ENCODE results near the gene PRR5. TPM values are rescaled to one million over a fixed set of nuclear protein-coding genes. Genes with fewer than 3 reads are reported as not detected.

The PRR5 gene
- polyA plus RNA-seq, 4 donors = 37.0 to 80.5 (median 61.8) TPM

- H3K9me3 ChIP-seq (ENCODE audit: control insufficient read depth in 2 of 2, insufficient read depth in 1 of 2, low read depth in 1 of 2, low read length in 1 of 2) = no peaks in the 10 kb centered on the region
- H3K4me1 ChIP-seq (ENCODE audit: control insufficient read depth in 3 of 3, insufficient read depth in 2 of 3, low read depth in 1 of 3, low read length in 2 of 3) = peaks cover 0 to 45% (median 6%) of the 10 kb centered on the region in 3 donors
- H3K27ac ChIP-seq (ENCODE audit: low read depth in 1 of 3, low read length in 2 of 3) = no peak overlapping the region
- FAIRE-seq (no peak), DNase-seq (peak; percentile 77 to 78)
- H3K27me3 ChIP-seq (ENCODE audit: control insufficient read depth in 3 of 3, insufficient read depth in 3 of 3, low read length in 3 of 3) = peaks cover 0 to 2% (median 1%) of the 10 kb centered on the region in 3 donors
- WGBS, 3 donors = 36 to 53% (median 47%) methylated on average over 11 of the region's 11 CpGs
- H3K36me3 ChIP-seq (ENCODE audit: control insufficient read depth in 3 of 3, insufficient read depth in 2 of 3, low read depth in 1 of 3, low read length in 3 of 3) = no peaks in the 10 kb centered on the region
- no peak overlapping the region for H3K4me3 ChIP-seq (ENCODE audit: low read depth in 1 of 3, low read length in 3 of 3)
These were observed 56.5 kb downstream of the PRR5 start for GRCh38 chr22:44758344-44758973.

- DNase-seq (no peak), FAIRE-seq (no peak)
- WGBS, 3 donors = 63 to 74% (median 70%) methylated on average over 6 of the region's 6 CpGs
- Histone ChIP-seq H3K4me3 (ENCODE audit: low read depth in 1 of 3, low read length in 3 of 3) (no peak overlapping the region), H3K27ac (ENCODE audit: low read depth in 1 of 3, low read length in 2 of 3) (no peak overlapping the region), H3K4me1 (ENCODE audit: control insufficient read depth in 3 of 3, insufficient read depth in 2 of 3, low read depth in 1 of 3, low read length in 2 of 3) (peaks cover 0 to 39% (median 6%) of the 10 kb centered on the region in 3 donors), H3K36me3 (ENCODE audit: control insufficient read depth in 3 of 3, insufficient read depth in 2 of 3, low read depth in 1 of 3, low read length in 3 of 3) (no peaks in the 10 kb centered on the region), H3K27me3 (ENCODE audit: control insufficient read depth in 3 of 3, insufficient read depth in 3 of 3, low read length in 3 of 3) (no peaks in the 10 kb centered on the region), H3K9me3 (ENCODE audit: control insufficient read depth in 2 of 2, insufficient read depth in 1 of 2, low read depth in 1 of 2, low read length in 1 of 2) (no peaks in the 10 kb centered on the region)
These were observed 57.0 kb downstream of the PRR5 start for GRCh38 chr22:44759001-44759400.

GRCh38 chr22:44759430-44760310 is 57.7 kb downstream of the PRR5 start:
- Histone ChIP-seq H3K27me3 (ENCODE audit: control insufficient read depth in 3 of 3, insufficient read depth in 3 of 3, low read length in 3 of 3) (no peaks in the 10 kb centered on the region), H3K36me3 (ENCODE audit: control insufficient read depth in 3 of 3, insufficient read depth in 2 of 3, low read depth in 1 of 3, low read length in 3 of 3) (peaks cover 0 to 3% (median 0%) of the 10 kb centered on the region in 3 donors), H3K27ac (ENCODE audit: low read depth in 1 of 3, low read length in 2 of 3) (no peak overlapping the region), H3K4me3 (ENCODE audit: low read depth in 1 of 3, low read length in 3 of 3) (no peak overlapping the region), H3K9me3 (ENCODE audit: control insufficient read depth in 2 of 2, insufficient read depth in 1 of 2, low read depth in 1 of 2, low read length in 1 of 2) (no peaks in the 10 kb centered on the region), H3K4me1 (ENCODE audit: control insufficient read depth in 3 of 3, insufficient read depth in 2 of 3, low read depth in 1 of 3, low read length in 2 of 3) (peaks cover 0 to 37% (median 6%) of the 10 kb centered on the region in 3 donors)
- no peak for FAIRE-seq
- DNase-seq = peak; percentile 19 to 47
- WGBS, 3 donors = 56 to 81% (median 75%) methylated on average over 18 of the region's 18 CpGs

- DNase-seq (no peak), FAIRE-seq (no peak)
- WGBS, 3 donors = 68 to 71% (median 69%) methylated on average over 5 of the region's 5 CpGs
- H3K27me3 ChIP-seq (ENCODE audit: control insufficient read depth in 3 of 3, insufficient read depth in 3 of 3, low read length in 3 of 3) = no peaks in the 10 kb centered on the region
- peaks cover 0 to 3% (median 0%) of the 10 kb centered on the region in 3 donors for H3K36me3 ChIP-seq (ENCODE audit: control insufficient read depth in 3 of 3, insufficient read depth in 2 of 3, low read depth in 1 of 3, low read length in 3 of 3)
- H3K9me3 ChIP-seq (ENCODE audit: control insufficient read depth in 2 of 2, insufficient read depth in 1 of 2, low read depth in 1 of 2, low read length in 1 of 2) = no peaks in the 10 kb centered on the region
- no peak overlapping the region for H3K27ac ChIP-seq (ENCODE audit: low read depth in 1 of 3, low read length in 2 of 3)
- H3K4me3 ChIP-seq (ENCODE audit: low read depth in 1 of 3, low read length in 3 of 3) = no peak overlapping the region
- H3K4me1 ChIP-seq (ENCODE audit: control insufficient read depth in 3 of 3, insufficient read depth in 2 of 3, low read depth in 1 of 3, low read length in 2 of 3) = peaks cover 0 to 28% (median 6%) of the 10 kb centered on the region in 3 donors
These were observed 58.5 kb downstream of the PRR5 start for GRCh38 chr22:44760476-44760875.

GRCh38 chr22:44761025-44761424 is 59.0 kb downstream of the PRR5 start:
- Histone ChIP-seq H3K27ac (ENCODE audit: low read depth in 1 of 3, low read length in 2 of 3) (no peak overlapping the region), H3K9me3 (ENCODE audit: control insufficient read depth in 2 of 2, insufficient read depth in 1 of 2, low read depth in 1 of 2, low read length in 1 of 2) (no peaks in the 10 kb centered on the region), H3K4me1 (ENCODE audit: control insufficient read depth in 3 of 3, insufficient read depth in 2 of 3, low read depth in 1 of 3, low read length in 2 of 3) (peaks cover 0 to 24% (median 6%) of the 10 kb centered on the region in 3 donors), H3K27me3 (ENCODE audit: control insufficient read depth in 3 of 3, insufficient read depth in 3 of 3, low read length in 3 of 3) (no peaks in the 10 kb centered on the region), H3K4me3 (ENCODE audit: low read depth in 1 of 3, low read length in 3 of 3) (no peak overlapping the region), H3K36me3 (ENCODE audit: control insufficient read depth in 3 of 3, insufficient read depth in 2 of 3, low read depth in 1 of 3, low read length in 3 of 3) (peaks cover 0 to 3% (median 0%) of the 10 kb centered on the region in 3 donors)
- WGBS, 3 donors = 81 to 84% (median 84%) methylated on average over 10 of the region's 10 CpGs
- no peak for DNase-seq
- FAIRE-seq = no peak

- DNase-seq (no peak), FAIRE-seq (no peak)
- 91 to 96% (median 91%) methylated on average over 17 of the region's 17 CpGs for WGBS, 3 donors
- Histone ChIP-seq H3K27ac (ENCODE audit: low read depth in 1 of 3, low read length in 2 of 3) (no peak overlapping the region), H3K9me3 (ENCODE audit: control insufficient read depth in 2 of 2, insufficient read depth in 1 of 2, low read depth in 1 of 2, low read length in 1 of 2) (no peaks in the 10 kb centered on the region), H3K36me3 (ENCODE audit: control insufficient read depth in 3 of 3, insufficient read depth in 2 of 3, low read depth in 1 of 3, low read length in 3 of 3) (peaks cover 0 to 3% (median 0%) of the 10 kb centered on the region in 3 donors), H3K27me3 (ENCODE audit: control insufficient read depth in 3 of 3, insufficient read depth in 3 of 3, low read length in 3 of 3) (no peaks in the 10 kb centered on the region), H3K4me1 (ENCODE audit: control insufficient read depth in 3 of 3, insufficient read depth in 2 of 3, low read depth in 1 of 3, low read length in 2 of 3) (peaks cover 0 to 5% (median 2%) of the 10 kb centered on the region in 3 donors), H3K4me3 (ENCODE audit: low read depth in 1 of 3, low read length in 3 of 3) (no peak overlapping the region)
These were observed 62.4 kb downstream of the PRR5 start for GRCh38 chr22:44764373-44764772.

GRCh38 chr22:44764974-44765373 is 63.0 kb downstream of the PRR5 start:
- no peaks in the 10 kb centered on the region for H3K27me3 ChIP-seq (ENCODE audit: control insufficient read depth in 3 of 3, insufficient read depth in 3 of 3, low read length in 3 of 3)
- no peaks in the 10 kb centered on the region for H3K4me1 ChIP-seq (ENCODE audit: control insufficient read depth in 3 of 3, insufficient read depth in 2 of 3, low read depth in 1 of 3, low read length in 2 of 3)
- no peak overlapping the region for H3K27ac ChIP-seq (ENCODE audit: low read depth in 1 of 3, low read length in 2 of 3)
- no peak overlapping the region for H3K4me3 ChIP-seq (ENCODE audit: low read depth in 1 of 3, low read length in 3 of 3)
- 47 to 79% (median 66%) methylated on average over 3 to 4 of the region's 4 CpGs for WGBS, 3 donors
- H3K9me3 ChIP-seq (ENCODE audit: control insufficient read depth in 2 of 2, insufficient read depth in 1 of 2, low read depth in 1 of 2, low read length in 1 of 2) = no peaks in the 10 kb centered on the region
- DNase-seq (no peak), FAIRE-seq (no peak)
- peaks cover 0 to 3% (median 0%) of the 10 kb centered on the region in 3 donors for H3K36me3 ChIP-seq (ENCODE audit: control insufficient read depth in 3 of 3, insufficient read depth in 2 of 3, low read depth in 1 of 3, low read length in 3 of 3)

- Histone ChIP-seq H3K27me3 (ENCODE audit: control insufficient read depth in 3 of 3, insufficient read depth in 3 of 3, low read length in 3 of 3) (no peaks in the 10 kb centered on the region), H3K9me3 (ENCODE audit: control insufficient read depth in 2 of 2, insufficient read depth in 1 of 2, low read depth in 1 of 2, low read length in 1 of 2) (no peaks in the 10 kb centered on the region), H3K27ac (ENCODE audit: low read depth in 1 of 3, low read length in 2 of 3) (no peak overlapping the region), H3K36me3 (ENCODE audit: control insufficient read depth in 3 of 3, insufficient read depth in 2 of 3, low read depth in 1 of 3, low read length in 3 of 3) (peaks cover 0 to 3% (median 0%) of the 10 kb centered on the region in 3 donors), H3K4me3 (ENCODE audit: low read depth in 1 of 3, low read length in 3 of 3) (no peak overlapping the region), H3K4me1 (ENCODE audit: control insufficient read depth in 3 of 3, insufficient read depth in 2 of 3, low read depth in 1 of 3, low read length in 2 of 3) (no peaks in the 10 kb centered on the region)
- WGBS, 3 donors = 69 to 71% (median 71%) methylated on average over 21 to 23 of the region's 23 CpGs
- no peak for DNase-seq
- FAIRE-seq = no peak
These were observed 63.7 kb downstream of the PRR5 start for GRCh38 chr22:44765571-44766285.

Measured in small intestine (tissue), 7 donors.